Astrocyte of the cerebellum (primary cell): Measurements from ENCODE around the gene ASPDH.
A peak's percentile ranks its signal among the peaks of the same experiment; 100 is the strongest.

Experiments
- DNase-seq: peaks from one replicate; pipeline ENCODE4 v3.0.0-alpha.2; 2011; ENCODE audit warnings: low read depth
- H3K4me3 ChIP-seq: 2 replicates; pipeline ENCODE4 v1.5.1; 2011; ENCODE audit warnings: mild to moderate bottlenecking, low read depth, low read length, moderate library complexity
- in situ Hi-C: cut with HindIII; loops from 2 replicates; pipeline ENCODE4 v1.10.0; 2017; ENCODE audit warnings: low sequenced_read_pairs
- TF ChIP-seq, protein P1 (sequence below): IDR thresholded peaks from 2 replicates; pipeline ENCODE4 v1.5.1; 2012; ENCODE audit warnings: low read length, low read depth, moderate library complexity, mild to moderate bottlenecking; ENCODE audit errors: missing control alignments

ASPDH gene

DNA sequence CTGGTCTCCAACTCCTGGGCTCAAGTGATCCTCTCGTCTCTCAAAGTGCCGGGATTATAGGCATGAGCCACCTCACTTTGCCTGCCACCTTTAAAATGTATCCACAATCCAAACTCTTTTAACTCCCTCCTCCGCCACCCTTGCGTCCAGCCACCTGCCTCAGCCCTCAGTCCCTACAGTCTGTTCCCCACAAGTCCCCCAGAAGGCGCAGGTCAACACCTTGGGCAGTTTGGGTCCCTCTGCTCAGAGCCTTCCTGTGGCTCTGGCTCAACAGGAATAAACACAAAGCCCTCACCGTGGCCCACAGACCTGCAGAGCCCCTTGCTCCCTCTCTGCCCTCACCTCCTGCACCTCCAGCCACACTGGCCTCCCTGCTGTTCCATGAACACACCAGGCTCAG is 44.9 kb downstream of the ASPDH start:
- no peak for DNase-seq
- in situ Hi-C loops: no loop called here
- H3K4me3 ChIP-seq: no peak overlapping the region
- TF ChIP-seq, protein P1, sequence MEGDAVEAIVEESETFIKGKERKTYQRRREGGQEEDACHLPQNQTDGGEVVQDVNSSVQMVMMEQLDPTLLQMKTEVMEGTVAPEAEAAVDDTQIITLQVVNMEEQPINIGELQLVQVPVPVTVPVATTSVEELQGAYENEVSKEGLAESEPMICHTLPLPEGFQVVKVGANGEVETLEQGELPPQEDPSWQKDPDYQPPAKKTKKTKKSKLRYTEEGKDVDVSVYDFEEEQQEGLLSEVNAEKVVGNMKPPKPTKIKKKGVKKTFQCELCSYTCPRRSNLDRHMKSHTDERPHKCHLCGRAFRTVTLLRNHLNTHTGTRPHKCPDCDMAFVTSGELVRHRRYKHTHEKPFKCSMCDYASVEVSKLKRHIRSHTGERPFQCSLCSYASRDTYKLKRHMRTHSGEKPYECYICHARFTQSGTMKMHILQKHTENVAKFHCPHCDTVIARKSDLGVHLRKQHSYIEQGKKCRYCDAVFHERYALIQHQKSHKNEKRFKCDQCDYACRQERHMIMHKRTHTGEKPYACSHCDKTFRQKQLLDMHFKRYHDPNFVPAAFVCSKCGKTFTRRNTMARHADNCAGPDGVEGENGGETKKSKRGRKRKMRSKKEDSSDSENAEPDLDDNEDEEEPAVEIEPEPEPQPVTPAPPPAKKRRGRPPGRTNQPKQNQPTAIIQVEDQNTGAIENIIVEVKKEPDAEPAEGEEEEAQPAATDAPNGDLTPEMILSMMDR: no peak

DNA sequence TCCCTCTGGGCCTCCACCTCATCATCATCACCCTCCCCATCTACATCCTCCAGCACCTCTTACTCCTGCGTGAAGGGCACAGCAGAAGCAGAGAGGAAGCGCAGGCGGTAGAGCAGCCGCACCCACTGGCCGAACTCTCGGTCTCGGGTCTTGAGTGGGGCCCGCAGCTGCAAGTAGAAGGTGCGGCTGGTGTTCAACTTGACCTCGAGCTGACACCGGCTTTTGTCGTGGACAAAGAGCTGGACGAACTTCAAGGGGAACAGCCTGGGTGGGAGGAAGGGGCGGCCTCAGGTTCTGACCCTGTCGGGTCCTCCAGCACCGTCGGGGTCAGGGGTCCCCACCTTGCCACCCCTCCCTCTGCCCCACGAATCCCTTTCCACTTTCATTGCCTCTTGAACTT is 46.1 kb downstream of the ASPDH start:
- TF ChIP-seq, protein P1: no peak
- H3K4me3 ChIP-seq: no peak overlapping the region
- in situ Hi-C loops: no loop called here

DNA sequence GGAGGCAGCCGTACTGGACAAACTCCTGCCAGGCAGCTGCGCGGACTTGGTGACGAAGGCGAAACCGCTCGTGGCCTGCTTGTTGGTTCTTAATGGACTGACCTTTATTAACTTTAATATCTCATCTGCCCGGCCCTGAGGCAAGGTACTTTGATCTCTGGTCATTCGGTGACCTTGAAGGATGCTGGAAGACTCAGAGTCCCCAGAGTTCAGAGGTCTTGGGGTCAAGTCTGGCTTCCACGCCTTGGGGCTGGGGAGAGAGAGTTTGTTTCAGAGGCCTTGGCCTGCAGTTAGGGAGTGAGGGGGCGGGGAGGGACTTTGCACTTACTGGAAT is 47.0 kb downstream of the ASPDH start:
- DNase-seq: no peak
- no peak overlapping the region for H3K4me3 ChIP-seq
- in situ Hi-C loops: no loop called here
- TF ChIP-seq, protein P1: no peak

More for the DNA sequence above, 46.1 kb downstream of the ASPDH start:
- DNase-seq: no peak

DNA sequence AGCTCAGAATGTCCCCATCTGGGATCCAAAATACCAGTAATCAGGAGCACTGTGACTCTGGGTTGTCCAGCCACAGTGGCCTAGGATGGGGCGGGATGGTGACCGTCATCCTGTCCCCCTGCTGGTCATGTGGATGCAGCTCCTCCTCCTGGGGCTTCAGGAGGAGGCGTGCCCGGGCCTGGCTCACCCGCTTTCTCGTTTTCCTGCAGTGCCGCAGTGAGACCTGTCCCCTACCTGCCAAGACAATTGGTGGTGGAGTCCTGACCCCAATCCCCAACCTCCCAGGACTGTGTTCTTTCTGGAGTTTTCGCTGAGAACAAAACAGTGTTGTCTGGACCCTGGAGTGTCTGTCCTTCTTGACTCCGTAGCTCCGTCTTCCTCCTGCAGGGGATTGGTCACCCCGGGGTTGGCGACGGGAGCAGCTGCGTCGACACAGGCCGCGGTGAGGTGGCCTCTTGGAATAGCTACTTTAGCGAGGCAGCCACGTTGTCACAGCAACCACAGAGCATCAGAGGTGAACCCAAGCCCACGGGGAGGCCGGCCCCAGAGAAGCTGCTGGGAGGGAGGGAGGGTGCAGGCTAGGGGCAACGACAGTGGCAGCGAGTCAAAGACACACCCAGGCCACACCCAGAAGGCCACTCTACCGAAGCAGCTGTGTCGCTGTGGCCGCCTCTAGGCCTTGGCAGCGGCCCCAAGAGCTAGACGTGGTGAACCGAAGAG is 47.6 kb downstream of the ASPDH start:
- TF ChIP-seq, protein P1: peak; percentile 22
- DNase-seq: no peak
- in situ Hi-C loops: no loop called here
- no peak overlapping the region for H3K4me3 ChIP-seq

DNA sequence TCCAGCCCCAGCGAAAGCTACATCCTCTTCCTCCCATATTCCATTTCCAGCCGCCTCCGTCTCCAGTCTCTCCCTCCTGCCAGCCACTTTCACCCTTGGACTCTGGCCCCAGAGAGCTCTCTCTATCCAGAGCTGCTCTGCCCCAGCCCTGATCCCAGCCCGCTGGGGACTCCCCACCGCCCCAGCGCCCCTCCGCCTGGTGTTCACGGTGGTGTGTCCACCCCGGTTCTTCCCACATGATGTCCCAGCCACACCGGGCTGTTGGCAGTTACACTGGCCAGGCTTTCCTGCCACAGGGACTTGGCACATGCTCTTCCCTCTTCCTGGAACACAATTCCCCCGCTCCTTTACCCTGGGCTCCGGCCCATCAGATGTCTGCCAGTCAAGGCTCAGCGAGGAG is 48.7 kb downstream of the ASPDH start:
- DNase-seq: no peak
- TF ChIP-seq, protein P1: no peak
- H3K4me3 ChIP-seq: no peak overlapping the region
- in situ Hi-C loops: no loop called here

DNA sequence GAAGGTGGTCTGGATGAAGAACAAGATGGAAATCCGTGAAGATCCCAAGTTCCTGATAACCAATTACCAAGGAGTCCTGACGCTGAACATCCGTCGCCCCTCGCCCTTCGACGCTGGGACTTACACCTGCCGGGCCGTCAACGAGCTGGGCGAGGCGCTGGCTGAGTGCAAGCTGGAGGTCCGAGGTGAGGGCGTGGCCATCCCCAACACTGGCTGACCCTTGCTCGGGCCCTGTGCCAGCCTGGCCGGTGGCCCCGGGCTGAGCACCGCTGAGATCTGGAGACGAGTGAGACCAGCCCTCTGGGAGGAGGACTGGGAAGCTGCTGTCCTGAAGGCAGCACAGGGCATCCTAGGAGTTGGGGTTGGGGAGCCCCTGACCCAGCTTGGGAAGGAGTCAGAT is 49.4 kb downstream of the ASPDH start:
- no peak overlapping the region for H3K4me3 ChIP-seq
- no peak for DNase-seq
- in situ Hi-C loops: no loop called here
- TF ChIP-seq, protein P1: no peak
